GM11168 (cell line): Measurements from ENCODE around the gene ARL16.

Experiments
- in situ Hi-C: fragments of 300-500 bp; cut with MboI; formaldehyde crosslinking; loops from one replicate; pipeline ENCODE4 v1.12.0; 2022; ENCODE audit warnings: low sequenced_read_pairs; ENCODE audit not compliant: unreplicated experiment

The ARL16 gene

DNA sequence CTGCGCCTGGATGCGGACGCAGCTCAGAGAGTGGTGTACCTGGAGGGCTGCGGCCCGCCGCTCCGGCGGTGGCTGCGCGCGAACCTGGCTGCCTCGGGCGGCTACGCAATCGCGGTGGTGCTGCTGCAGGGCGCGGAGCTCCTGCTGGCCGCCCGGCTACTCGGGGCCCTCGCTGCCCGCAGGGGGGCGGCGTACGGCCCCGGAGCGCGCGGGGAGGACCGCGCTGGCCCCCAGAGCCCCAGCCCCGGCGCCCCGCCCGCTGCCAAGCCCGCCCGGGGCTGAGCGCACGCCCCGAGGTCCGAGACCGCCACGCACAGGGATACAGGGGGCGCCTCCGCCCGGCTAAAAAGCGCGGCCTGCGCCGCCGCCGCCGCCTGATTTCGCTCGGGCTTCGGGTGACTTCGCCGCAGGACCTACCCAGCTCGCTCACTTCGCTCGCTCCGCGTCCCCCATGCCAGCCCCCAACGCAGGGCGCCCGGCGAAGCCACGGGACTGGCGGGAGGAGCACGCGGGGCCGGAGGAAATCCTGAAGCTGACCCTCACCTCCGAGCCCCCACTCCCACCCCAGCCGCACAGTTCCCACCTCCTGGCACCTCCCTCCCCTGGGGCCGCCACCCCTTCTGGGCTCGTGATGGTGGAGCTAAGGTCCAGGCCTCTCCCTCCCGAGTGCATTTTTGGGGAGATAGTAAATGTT is 35.4 kb downstream of the ARL16 start:
- in situ Hi-C loops = no loop called here

DNA sequence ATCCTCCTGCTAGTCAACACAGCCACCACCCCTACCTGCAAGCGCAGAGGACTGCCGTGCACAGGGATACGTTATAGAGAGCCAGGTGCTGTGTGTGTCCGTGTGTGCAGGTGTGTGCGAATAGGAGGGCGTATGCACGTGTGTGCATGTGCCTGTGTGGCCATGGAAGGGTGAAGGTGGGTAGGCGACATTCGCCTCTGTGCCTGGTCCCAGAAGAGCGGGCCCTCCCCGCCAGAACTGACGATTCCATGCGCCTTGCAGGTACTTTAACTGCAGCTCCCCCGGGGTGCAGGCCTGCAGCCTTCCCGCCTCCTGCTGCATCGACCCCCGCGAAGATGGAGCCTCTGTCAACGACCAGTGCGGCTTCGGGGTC is 36.0 kb downstream of the ARL16 start:
- in situ Hi-C loops = no loop called here

DNA sequence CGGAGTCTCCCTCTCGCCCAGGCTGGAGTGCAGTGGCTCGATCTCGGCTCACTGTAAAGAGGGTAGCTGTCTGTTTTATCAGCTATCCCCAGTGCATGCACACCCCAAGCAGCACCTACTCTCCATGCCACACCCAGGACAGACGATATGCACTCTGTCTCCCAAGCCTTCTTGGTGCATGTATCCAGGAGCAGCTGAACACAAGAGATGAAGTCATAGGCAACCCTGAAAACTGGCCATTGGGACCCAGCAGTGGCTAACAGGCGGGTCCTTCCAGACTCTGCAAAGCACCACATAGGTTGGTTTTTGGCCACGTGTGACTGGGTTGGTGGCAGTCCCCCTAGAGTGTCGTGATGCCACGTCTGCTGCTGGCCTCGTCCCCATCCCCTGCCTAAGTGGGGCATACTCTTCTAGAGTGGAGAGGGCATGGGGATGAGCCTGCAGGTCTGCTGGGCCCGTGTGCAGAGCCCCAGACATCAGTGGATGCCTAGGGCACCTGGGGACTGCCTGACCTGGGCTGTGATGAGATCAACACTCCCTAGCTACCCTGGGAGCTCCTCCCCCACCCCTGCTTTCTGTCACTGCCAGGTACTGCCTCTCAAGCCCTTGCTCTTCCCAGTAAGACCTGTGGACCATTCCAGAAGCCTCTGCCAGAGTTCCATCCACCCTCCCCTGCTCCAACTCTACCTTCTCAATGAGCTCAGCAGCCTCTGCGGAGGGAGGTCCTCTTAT is 36.6 kb downstream of the ARL16 start:
- in situ Hi-C loops = no loop called here

DNA sequence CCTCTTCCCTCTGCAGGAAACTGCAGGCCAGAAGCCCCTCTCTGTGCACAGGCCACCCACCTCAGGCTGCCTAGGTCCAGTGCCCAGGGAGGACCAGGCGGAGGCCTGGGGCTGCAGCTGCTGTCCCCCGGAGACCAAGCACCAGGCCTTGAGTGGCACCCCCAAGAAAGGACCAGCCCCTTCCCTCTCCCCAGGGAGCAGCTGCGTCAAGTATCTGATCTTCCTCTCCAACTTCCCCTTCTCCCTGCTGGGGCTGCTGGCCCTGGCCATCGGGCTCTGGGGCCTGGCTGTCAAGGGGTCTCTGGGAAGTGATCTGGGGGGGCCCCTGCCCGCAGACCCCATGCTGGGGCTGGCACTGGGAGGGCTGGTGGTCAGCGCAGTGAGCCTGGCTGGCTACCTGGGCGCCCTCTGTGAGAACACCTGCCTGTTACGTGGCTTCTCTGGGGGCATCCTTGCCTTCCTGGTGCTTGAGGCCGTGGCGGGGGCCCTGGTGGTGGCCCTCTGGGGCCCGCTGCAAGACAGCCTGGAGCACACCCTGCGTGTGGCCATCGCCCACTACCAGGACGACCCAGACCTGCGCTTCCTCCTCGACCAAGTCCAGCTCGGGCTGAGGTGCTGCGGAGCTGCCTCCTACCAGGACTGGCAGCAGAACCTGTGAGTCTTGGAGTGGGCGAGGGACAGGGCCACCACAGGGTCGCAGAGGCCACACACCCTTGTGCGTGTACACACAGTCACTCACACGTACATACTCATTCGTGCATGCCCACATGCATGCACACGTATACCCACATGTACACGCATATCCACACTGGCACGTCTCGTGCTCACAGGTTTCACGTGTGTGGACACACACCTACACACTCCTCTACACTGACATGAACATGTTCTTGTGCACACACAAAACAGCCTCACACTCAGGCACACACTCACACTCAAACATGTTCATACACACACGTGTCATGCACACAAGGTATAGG is 38.3 kb downstream of the ARL16 start:
- in situ Hi-C loops = no loop called here

DNA sequence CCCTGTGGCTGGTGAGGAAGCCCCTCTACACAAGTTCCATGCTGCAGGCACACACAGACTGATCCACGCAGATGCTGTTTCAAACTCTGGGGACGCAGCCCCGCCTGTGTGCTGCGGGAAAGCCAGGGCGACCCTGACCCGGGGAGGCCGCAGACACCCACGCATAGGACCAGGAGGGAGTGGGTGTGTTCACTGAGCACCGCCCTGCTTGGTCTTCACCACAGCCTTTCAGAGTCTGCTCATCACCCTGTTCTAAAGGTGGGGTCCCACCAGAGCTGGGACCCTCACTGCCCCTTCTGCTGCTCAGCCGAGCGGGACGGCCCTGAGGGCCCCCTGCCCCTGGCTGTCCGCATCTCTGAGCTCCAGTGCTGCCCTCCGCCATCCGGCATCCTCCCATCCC is 39.1 kb downstream of the ARL16 start:
- in situ Hi-C loops = no loop called here

DNA sequence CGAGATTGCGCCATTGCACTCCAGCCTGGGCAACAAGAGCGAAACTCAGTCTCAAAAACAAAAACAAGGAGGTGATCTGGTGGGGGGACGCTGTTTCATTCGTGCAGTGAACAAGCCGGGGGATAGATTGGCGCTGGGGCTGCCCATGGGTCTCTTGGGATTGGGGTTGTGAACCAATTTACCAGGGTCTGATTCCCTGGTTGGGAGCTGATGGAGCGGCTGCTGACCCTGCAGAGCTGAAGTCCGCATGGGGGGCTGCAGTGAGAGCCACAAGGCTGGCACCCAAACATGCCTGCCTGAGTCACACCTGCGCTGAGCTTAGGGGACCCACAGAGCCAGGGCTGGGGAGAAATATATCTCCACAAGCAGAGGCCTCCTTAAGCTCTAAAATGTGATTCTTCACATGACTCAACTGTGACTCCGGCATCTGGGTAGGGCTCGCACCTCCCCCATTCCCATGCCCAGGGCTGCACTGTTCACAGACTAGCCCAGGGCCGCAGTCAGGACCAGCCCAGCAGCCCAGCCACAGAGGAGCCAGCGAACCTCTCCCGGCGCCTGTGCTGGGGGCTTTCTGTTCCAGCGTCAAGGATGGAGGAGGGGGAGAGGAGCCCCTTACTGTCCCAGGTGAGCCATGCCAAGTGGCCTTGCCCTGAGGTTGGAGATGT is 41.6 kb downstream of the ARL16 start:
- in situ Hi-C loops = no loop called here

DNA sequence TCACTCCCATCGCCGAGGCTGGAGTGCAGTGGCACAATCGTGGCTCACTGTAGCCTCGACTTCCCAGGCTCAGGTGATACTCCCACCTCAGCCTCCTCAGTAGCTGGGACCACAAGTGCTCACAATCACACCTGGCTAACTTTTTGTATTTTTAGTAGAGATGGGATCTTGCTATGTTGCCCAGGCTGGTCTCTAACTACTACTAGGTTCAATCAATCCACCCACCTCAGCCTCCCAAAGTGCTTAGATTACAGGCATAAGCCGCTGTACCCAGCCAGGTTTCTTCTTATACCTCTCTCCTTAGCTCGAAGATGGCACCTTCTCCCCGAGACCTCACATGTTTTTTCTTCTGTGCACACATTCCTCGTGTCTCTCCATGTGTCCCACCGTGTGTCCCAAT is 43.6 kb downstream of the ARL16 start:
- in situ Hi-C loops = no loop called here

DNA sequence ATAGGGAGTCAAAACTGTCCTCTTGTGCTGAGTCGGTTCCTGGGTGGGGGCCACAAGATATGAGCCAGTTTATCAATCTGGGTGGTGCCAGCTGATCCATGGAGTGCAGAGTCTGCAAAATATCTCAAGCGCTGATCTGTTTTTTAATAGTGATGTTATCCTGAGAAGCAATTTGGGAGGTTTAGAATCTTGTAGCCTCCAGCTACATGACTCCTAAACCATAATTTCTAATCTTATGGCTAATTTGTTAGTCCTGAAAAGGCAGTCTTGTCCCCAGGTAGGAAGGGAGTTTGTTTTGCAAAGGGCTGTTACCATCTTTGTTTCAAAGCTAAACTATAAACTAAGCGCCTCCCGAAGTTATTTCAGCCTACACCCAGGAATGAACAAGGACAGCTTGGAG is 44.9 kb downstream of the ARL16 start:
- in situ Hi-C loops = no loop called here

DNA sequence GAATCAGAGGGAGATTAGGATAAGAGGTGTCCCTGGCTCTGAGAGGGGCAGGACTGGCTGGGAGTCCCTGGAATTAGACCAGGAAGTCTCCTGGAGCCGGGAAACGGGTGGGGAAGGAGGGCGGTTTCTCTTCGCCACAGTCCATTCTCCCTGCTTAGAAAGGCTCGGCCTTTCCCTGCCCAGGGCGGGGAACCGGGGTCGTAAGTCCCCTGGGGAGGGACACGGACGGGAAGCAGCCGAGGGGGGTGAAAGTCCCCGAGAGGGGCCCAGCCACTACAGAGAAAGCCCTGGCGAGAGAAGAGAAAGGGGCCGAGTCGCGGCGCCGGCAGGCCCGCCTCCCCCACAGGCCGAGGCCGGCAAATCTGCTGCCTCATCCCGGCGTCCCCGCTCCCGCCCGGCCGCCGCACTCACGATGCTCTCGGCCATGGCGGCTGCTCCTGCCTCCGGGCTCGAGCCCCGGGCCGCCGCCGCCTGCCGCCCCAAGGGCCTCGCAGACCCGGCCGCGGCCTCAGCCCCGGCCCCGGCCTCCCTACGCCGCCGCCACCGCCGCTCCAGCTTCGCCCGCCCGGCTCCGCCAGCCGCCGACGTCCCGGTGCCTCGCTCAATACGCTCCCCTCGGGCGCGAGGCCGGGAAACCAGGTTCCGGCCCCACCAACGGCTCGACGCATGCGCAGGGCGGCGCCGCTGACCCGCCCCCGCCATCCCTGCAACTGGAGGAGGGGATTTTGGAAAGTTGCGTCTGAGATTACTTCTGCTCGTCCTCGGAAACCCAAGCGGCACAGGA is 46.9 kb downstream of the ARL16 start, which contains the start of the genes NPLOC4 and TSPAN10:
Gene NPLOC4 (minus strand): TSS at position 608 of the 784 bp plus-strand sequence. CDS start 182 bp downstream, at position 426.
Gene TSPAN10 (plus strand): TSS at position 692 of the 784 bp plus-strand sequence. CDS start 5,217 bp downstream, outside the sequence.
- in situ Hi-C loops = no loop called here

DNA sequence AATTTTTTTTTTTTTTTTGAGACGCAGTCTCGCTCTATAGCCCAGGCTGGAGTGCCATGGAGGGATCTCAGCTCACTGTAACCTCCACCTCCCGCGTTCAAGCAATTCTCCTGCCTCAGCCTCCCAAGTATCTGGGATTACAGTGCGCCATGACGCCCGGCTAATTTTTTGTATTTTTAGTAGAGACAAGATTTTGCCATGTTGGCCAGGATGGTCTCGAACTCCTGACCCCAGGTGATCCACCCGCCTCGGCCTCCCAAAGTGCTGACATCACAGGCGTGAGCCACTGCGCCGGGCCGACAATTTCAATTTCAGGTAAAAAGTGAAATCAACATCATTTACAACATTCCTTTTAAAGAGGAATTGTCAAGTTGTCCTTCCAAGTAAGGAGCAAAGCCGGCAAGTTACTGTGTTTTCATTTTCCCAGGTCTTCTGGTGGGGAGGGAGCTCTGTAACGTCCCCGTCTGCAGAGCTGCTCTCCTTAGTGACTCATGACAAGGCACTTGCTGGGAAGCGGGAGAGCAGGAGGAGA is 47.6 kb downstream of the ARL16 start:
- in situ Hi-C loops = no loop called here

DNA sequence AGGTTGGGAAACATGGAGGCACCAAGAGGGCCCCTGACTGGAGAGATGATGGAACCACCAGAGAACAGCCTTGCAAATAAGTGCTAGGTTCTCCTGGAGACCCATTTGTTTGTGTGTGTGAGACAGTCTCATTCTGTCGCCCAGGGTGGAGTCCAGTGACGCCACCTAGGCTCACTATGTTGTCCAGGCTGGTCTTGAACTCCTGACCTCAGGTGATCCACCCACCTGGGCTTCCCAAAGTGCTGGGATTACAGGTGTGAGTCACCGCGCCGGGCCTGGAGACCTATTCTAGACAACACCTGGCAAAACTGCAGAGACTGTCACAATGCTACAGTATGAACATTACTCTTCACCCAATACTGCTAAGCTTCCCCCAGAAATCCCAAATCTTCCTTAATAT is 48.2 kb downstream of the ARL16 start:
- in situ Hi-C loops = no loop called here

DNA sequence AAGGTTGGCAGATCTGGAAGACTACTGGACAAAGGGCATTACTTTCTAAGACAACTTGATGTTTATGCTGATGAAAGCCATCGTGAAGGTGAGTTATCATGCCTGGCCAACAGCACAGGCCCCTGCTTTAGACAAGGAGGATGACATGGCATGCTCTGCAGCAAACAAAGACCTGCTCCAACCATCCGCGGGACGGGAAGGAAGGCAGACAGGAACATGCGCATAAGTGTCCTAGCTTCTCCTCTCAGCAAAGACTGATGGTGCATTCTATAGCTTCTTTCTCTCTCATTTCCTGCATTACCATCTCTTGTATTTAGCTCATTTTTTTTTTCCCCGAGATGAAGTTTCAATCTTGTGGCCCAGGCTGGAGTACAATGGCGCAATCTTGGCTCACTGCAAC is 52.1 kb downstream of the ARL16 start:
- in situ Hi-C loops = no loop called here
